ENCODE results near the gene RIC8B. TPM values are rescaled to one million over a fixed set of nuclear protein-coding genes. Genes with fewer than 3 reads are reported as not detected.

The RIC8B gene
- polyA plus RNA-seq, 3 donors: 2.7 to 3.8 (median 2.7) TPM

GRCh38 chr12:106924268-106924861 lies 149.9 kb downstream of the RIC8B start:
- Mint-ChIP-seq H3K27me3 (ENCODE audit: low read depth in 3 of 3) (peaks cover 92 to 100% (median 94%) of the 10 kb centered on the region in 3 donors), H3K9me3 (peaks cover 8 to 30% (median 20%) of the 10 kb centered on the region in 7 donors), H3K4me3 (peak overlapping the region in 1 of 2 donors; percentile 80), H3K36me3 (peaks cover 4 to 8% of the 10 kb centered on the region in 2 donors), H3K27ac (no peak overlapping the region), H3K4me1 (no peaks in the 10 kb centered on the region)
- H4K20me1 ChIP-seq (ENCODE audit: insufficient read depth, low read length): peaks cover 12% of the 10 kb centered on the region
- peaks cover 5 to 42% of the 10 kb centered on the region in 2 donors for H3K9me3 ChIP-seq (replicated peaks in 1 of 2; ENCODE audit: control insufficient read depth in 1 of 2, insufficient read depth in 1 of 2, low read length in 2 of 2)
- H3K79me2 ChIP-seq (ENCODE audit: insufficient read depth, low read length): no peaks in the 10 kb centered on the region
- H3K27ac ChIP-seq (ENCODE audit: low read depth in 1 of 2, low read length in 2 of 2): no peak overlapping the region
- TF ChIP-seq CTCF (IDR thresholded peaks at IDR 0.05): no peak
- no peak overlapping the region for H2AFZ ChIP-seq (ENCODE audit: insufficient read depth, low read depth, low read length, poor library complexity, severe bottlenecking)
- no peaks in the 10 kb centered on the region for H3K4me1 ChIP-seq (ENCODE audit: control insufficient read depth in 1 of 2, insufficient read depth in 2 of 2, low read length in 2 of 2)
- intact Hi-C loops (cut with micrococcal nuclease): loop anchor here in 1 of 2 donors (5.0 kb wide), 1 partner anchor 537 kb away; no protein-coding TSS in a partner anchor
- H3K9ac ChIP-seq (ENCODE audit: insufficient read depth, low read length, poor library complexity, severe bottlenecking): no peak overlapping the region
- 14% methylated on average over 1 of the region's 3 CpGs for WGBS (ENCODE audit: insufficient coverage)
- peaks cover 96 to 99% of the 10 kb centered on the region in 2 donors for H3K27me3 ChIP-seq (ENCODE audit: control insufficient read depth in 2 of 2, insufficient read depth in 2 of 2, low read length in 2 of 2)
- no peak overlapping the region for H3K4me2 ChIP-seq (replicated peaks; ENCODE audit: extremely low read depth, low read length, poor library complexity, severe bottlenecking)
- DNase-seq: no peak
- no peak overlapping the region for H3K4me3 ChIP-seq (replicated peaks in 1 of 3; ENCODE audit: low read depth in 2 of 3, low read length in 3 of 3)
- H3K36me3 ChIP-seq (replicated peaks in 1 of 2; ENCODE audit: control insufficient read depth in 1 of 2, insufficient read depth in 2 of 2, low read length in 2 of 2): no peaks in the 10 kb centered on the region

GRCh38 chr12:106926657-106927056 lies 152.2 kb downstream of the RIC8B start:
- Mint-ChIP-seq H3K36me3 (peaks cover 4 to 8% of the 10 kb centered on the region in 2 donors), H3K27me3 (ENCODE audit: low read depth in 3 of 3) (peaks cover 93 to 100% (median 94%) of the 10 kb centered on the region in 3 donors), H3K4me3 (peak overlapping the region in 1 of 2 donors; percentile 82), H3K4me1 (no peaks in the 10 kb centered on the region), H3K27ac (no peak overlapping the region), H3K9me3 (peaks cover 8 to 32% (median 22%) of the 10 kb centered on the region in 7 donors)
- no peak for DNase-seq
- Histone ChIP-seq H3K27me3 (ENCODE audit: control insufficient read depth in 2 of 2, insufficient read depth in 2 of 2, low read length in 2 of 2) (peaks cover 96 to 99% of the 10 kb centered on the region in 2 donors), H2AFZ (ENCODE audit: insufficient read depth, low read depth, low read length, poor library complexity, severe bottlenecking) (no peak overlapping the region), H4K20me1 (ENCODE audit: insufficient read depth, low read length) (no peaks in the 10 kb centered on the region), H3K79me2 (ENCODE audit: insufficient read depth, low read length) (no peaks in the 10 kb centered on the region), H3K4me3 (replicated peaks in 1 of 3; ENCODE audit: low read depth in 2 of 3, low read length in 3 of 3) (no peak overlapping the region), H3K4me1 (ENCODE audit: control insufficient read depth in 1 of 2, insufficient read depth in 2 of 2, low read length in 2 of 2) (no peaks in the 10 kb centered on the region), H3K36me3 (replicated peaks in 1 of 2; ENCODE audit: control insufficient read depth in 1 of 2, insufficient read depth in 2 of 2, low read length in 2 of 2) (no peaks in the 10 kb centered on the region), H3K9ac (ENCODE audit: insufficient read depth, low read length, poor library complexity, severe bottlenecking) (no peak overlapping the region), H3K27ac (ENCODE audit: low read depth in 1 of 2, low read length in 2 of 2) (no peak overlapping the region), H3K4me2 (replicated peaks; ENCODE audit: extremely low read depth, low read length, poor library complexity, severe bottlenecking) (no peak overlapping the region), H3K9me3 (replicated peaks in 1 of 2; ENCODE audit: control insufficient read depth in 1 of 2, insufficient read depth in 1 of 2, low read length in 2 of 2) (peaks cover 5 to 41% of the 10 kb centered on the region in 2 donors)
- WGBS (ENCODE audit: insufficient coverage): no CpG with 5 or more reads among the region's 1 CpG
- TF ChIP-seq CTCF (IDR thresholded peaks at IDR 0.05): no peak
- intact Hi-C loops (cut with micrococcal nuclease): no loop called here

Data from CD14-positive monocyte (primary cell).